CD4-positive, alpha-beta T cell treated with Interleukin-4 for 4 hours (primary cell): Measurements from ENCODE around the gene AFAP1.
A peak's percentile ranks its signal among the peaks of the same experiment; 100 is the strongest.

Source experiments
- DNase-seq: peaks from one replicate; pipeline ENCODE4 v3.0.0-alpha.2; 2020

Gene AFAP1

GRCh38 chr4:7780751-7781348, 158.8 kb downstream of the AFAP1 start:
- no peak for DNase-seq

GRCh38 chr4:7779432-7779768, 160.3 kb downstream of the AFAP1 start:
- DNase-seq: no peak

- DNase-seq: no peak
Measured at GRCh38 chr4:7778510-7779431, 160.9 kb downstream of the AFAP1 start.

- DNase-seq: no peak
Measured at GRCh38 chr4:7777871-7778509, 161.7 kb downstream of the AFAP1 start.

- no peak for DNase-seq
Measured at GRCh38 chr4:7777017-7777710, 162.5 kb downstream of the AFAP1 start.

GRCh38 chr4:7775396-7775795, 164.3 kb downstream of the AFAP1 start:
- DNase-seq: no peak

- DNase-seq: no peak
Measured at GRCh38 chr4:7774301-7775294, 165.1 kb downstream of the AFAP1 start.

GRCh38 chr4:7773401-7774180, 166.1 kb downstream of the AFAP1 start:
- DNase-seq: no peak

- no peak for DNase-seq
Measured at GRCh38 chr4:7772711-7773385, 166.8 kb downstream of the AFAP1 start.

- DNase-seq: no peak
Measured at GRCh38 chr4:7771541-7772507, 167.8 kb downstream of the AFAP1 start.

GRCh38 chr4:7771056-7771455, 168.6 kb downstream of the AFAP1 start:
- DNase-seq: peak; percentile 37

GRCh38 chr4:7770224-7771050, 169.2 kb downstream of the AFAP1 start:
- no peak for DNase-seq

- DNase-seq: no peak
Measured at GRCh38 chr4:7769396-7770223, 170.1 kb downstream of the AFAP1 start.

- DNase-seq: no peak
Measured at GRCh38 chr4:7768736-7769135, 170.9 kb downstream of the AFAP1 start.

GRCh38 chr4:7767966-7768365, 171.7 kb downstream of the AFAP1 start:
- DNase-seq: no peak

GRCh38 chr4:7767526-7767925, 172.1 kb downstream of the AFAP1 start:
- DNase-seq: no peak

GRCh38 chr4:7766661-7767345, 172.9 kb downstream of the AFAP1 start:
- no peak for DNase-seq
